ENCODE data around the gene STPG4. TPM values are rescaled to one million over a fixed set of nuclear protein-coding genes. Genes with fewer than 3 reads are reported as not detected.

The STPG4 gene
- total RNA-seq, 1 donor: 0.09 TPM

GRCh38 chr2:47056868-47057686 is 98.0 kb downstream of the STPG4 start:
- TF ChIP-seq CTCF (IDR thresholded peaks at IDR 0.05; ENCODE audit: insufficient read depth, low read length): no peak
- peak; percentile 68 for DNase-seq (ENCODE audit: low read depth)
- no peak overlapping the region for H3K4me3 ChIP-seq (ENCODE audit: low read depth, low read length)

- DNase-seq (ENCODE audit: low read depth): peak; percentile 86
- TF ChIP-seq CTCF (IDR thresholded peaks at IDR 0.05; ENCODE audit: insufficient read depth, low read length): no peak
Measured at GRCh38 chr2:47056374-47056773, 98.7 kb downstream of the STPG4 start.

GRCh38 chr2:47054868-47055267 is 100.2 kb downstream of the STPG4 start:
- H3K4me3 ChIP-seq (ENCODE audit: low read depth, low read length): no peak overlapping the region
- DNase-seq (ENCODE audit: low read depth): no peak
- no peak for TF ChIP-seq CTCF (IDR thresholded peaks at IDR 0.05; ENCODE audit: insufficient read depth, low read length)

More at GRCh38 chr2:47056374-47056773, 98.7 kb downstream of the STPG4 start:
- no peak overlapping the region for H3K4me3 ChIP-seq (ENCODE audit: low read depth, low read length)

GRCh38 chr2:47054036-47054555 is 101.0 kb downstream of the STPG4 start:
- no peak overlapping the region for H3K4me3 ChIP-seq (ENCODE audit: low read depth, low read length)
- no peak for DNase-seq (ENCODE audit: low read depth)
- TF ChIP-seq CTCF (IDR thresholded peaks at IDR 0.05; ENCODE audit: insufficient read depth, low read length): no peak

GRCh38 chr2:47052847-47053246 is 102.3 kb downstream of the STPG4 start:
- no peak overlapping the region for H3K4me3 ChIP-seq (ENCODE audit: low read depth, low read length)
- no peak for TF ChIP-seq CTCF (IDR thresholded peaks at IDR 0.05; ENCODE audit: insufficient read depth, low read length)
- DNase-seq (ENCODE audit: low read depth): no peak

- no peak for DNase-seq (ENCODE audit: low read depth)
- TF ChIP-seq CTCF (IDR thresholded peaks at IDR 0.05; ENCODE audit: insufficient read depth, low read length): no peak
- H3K4me3 ChIP-seq (ENCODE audit: low read depth, low read length): no peak overlapping the region
Measured at GRCh38 chr2:47051562-47051961, 103.5 kb downstream of the STPG4 start.

All from fibroblast of the aortic adventitia (primary cell).